ES-I3 (cell line): ENCODE measurements around the gene PHF14.
"Not testable (repeated sequence)": the region's sequence is repeated elsewhere in the genome, so short reads cannot be mapped to it uniquely, and the experiment has no call there.

Experiments used
- H3K36me3 ChIP-seq: 2 replicates; pipeline ENCODE4 v1.6.1; 2013; ENCODE audit warnings: mild to moderate bottlenecking, low read length, control low read depth, moderate library complexity; ENCODE audit not compliant: insufficient read depth
- H3K4me1 ChIP-seq: 2 replicates; pipeline ENCODE4 v1.6.1; 2013; ENCODE audit warnings: mild to moderate bottlenecking, control low read depth, low read length; ENCODE audit not compliant: insufficient read depth
- H3K9ac ChIP-seq: 2 replicates; pipeline ENCODE4 v1.6.1; 2013; ENCODE audit warnings: low read depth, mild to moderate bottlenecking, low read length, moderate library complexity
- H3K9me3 ChIP-seq: 2 replicates; pipeline ENCODE4 v1.6.1; 2013; ENCODE audit warnings: mild to moderate bottlenecking, low read length, moderate library complexity; ENCODE audit not compliant: control insufficient read depth, insufficient read depth

PHF14 gene

DNA sequence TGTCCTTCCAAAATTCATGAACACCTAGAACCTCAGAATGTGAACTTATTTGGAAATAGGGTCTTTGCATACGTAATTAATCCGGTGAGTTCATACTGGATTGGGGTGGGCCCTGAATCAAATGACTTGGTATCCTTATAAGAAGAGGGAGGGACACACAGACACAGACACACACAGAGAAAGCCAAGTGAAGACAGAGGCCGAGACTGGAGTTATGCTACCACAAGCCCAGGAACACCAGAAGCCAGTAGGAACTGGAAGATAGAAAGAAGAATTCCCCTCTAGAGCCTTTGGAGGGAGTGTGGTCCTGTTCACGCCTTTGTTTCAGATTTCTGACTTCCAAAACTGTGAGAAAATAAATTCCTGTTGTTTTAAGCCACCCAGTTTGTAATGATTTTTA lies 17.1 kb upstream of the PHF14 start:
- Histone ChIP-seq H3K36me3 (no peaks in the 10 kb centered on the region), H3K9me3 (peaks cover 2% of the 10 kb centered on the region; the same call in 1 of the 2 replicates), H3K4me1 (no peaks in the 10 kb centered on the region), H3K9ac (no peak overlapping the region)

- H3K36me3 ChIP-seq, H3K4me1 ChIP-seq, H3K9ac ChIP-seq, H3K9me3 ChIP-seq: not testable (repeated sequence)
These were observed 13.4 kb upstream of the PHF14 start for GRCh38 chr7:10960242-10960641.

DNA sequence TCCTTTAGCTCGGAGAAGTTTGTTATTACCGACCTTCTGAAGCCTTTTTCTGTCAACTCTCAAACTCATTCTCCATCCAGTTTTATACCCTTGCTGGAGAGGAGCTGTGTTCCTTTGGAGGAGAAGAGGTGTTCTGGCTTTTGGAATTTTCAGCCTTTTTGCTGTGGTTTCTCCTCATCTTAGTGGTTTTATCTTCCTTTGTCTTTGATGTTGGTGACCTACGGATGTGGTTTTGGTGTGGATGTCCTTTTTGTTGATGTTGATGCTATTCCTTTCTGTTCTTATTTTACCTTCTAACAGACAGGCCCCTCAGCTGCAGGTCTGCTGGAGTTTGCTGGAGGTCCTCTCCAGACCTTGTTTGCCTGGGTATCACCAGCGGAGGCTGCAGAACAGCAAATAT lies 8.7 kb upstream of the PHF14 start:
- not testable (repeated sequence) for H3K4me1 ChIP-seq, H3K36me3 ChIP-seq, H3K9ac ChIP-seq, H3K9me3 ChIP-seq

DNA sequence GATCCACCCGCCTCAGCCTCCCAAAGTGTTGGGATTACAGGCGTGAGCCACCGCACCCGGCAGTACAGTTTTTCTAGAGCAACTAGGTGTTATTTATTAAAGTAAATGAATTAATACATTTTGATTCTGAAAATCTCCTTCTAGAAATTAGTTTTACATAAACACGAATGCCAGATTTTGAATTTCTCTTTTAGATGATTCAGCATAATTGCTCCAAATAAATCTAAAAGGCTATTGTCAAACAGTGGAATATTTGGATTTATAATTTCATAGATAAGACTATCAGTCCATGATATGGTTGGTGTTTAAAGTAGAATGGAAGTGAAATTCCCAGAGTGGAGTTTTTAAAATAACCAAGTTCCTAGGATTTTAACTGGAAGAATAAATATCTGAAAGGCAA lies 1.5 kb upstream of the PHF14 start:
- Histone ChIP-seq H3K36me3 (no peaks in the 10 kb centered on the region), H3K9me3 (no peaks in the 10 kb centered on the region), H3K9ac (no peak overlapping the region; the same call in 1 of the 2 replicates), H3K4me1 (no peaks in the 10 kb centered on the region)

- Histone ChIP-seq H3K4me1 (no peaks in the 10 kb centered on the region), H3K36me3 (peaks cover 4% of the 10 kb centered on the region; the same call in 1 of the 2 replicates), H3K9me3 (no peaks in the 10 kb centered on the region), H3K9ac (peak overlapping the region; percentile 97)
These were observed 555 bp downstream of the PHF14 start for GRCh38 chr7:10973942-10974911.

GRCh38 chr7:10977113-10977512 lies 3.4 kb downstream of the PHF14 start:
- Histone ChIP-seq H3K9ac (no peak overlapping the region), H3K36me3 (peaks cover 4% of the 10 kb centered on the region; the same call in 1 of the 2 replicates), H3K9me3 (no peaks in the 10 kb centered on the region), H3K4me1 (no peaks in the 10 kb centered on the region)

DNA sequence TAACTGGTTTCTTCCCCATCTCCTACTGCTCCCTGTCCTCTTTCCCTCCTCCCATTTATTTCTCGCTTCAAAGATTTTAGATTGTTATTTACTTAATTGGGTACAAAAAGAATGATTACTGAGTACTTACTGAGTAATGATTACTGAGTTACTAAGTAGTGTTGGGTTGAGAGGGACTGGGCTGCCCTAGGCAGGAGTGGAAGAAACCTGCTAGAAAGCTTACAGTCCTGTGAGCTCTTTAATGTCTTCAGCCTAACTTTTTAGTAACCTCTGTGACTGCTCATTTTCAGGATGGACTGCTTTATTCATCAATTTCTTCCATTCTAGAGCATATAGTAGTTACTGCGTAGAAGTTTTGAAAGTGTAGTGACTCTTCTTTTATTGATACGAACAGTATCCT lies 7.6 kb downstream of the PHF14 start:
- Histone ChIP-seq H3K4me1 (no peaks in the 10 kb centered on the region), H3K9ac (no peak overlapping the region), H3K36me3 (peaks cover 9% of the 10 kb centered on the region), H3K9me3 (no peaks in the 10 kb centered on the region)

DNA sequence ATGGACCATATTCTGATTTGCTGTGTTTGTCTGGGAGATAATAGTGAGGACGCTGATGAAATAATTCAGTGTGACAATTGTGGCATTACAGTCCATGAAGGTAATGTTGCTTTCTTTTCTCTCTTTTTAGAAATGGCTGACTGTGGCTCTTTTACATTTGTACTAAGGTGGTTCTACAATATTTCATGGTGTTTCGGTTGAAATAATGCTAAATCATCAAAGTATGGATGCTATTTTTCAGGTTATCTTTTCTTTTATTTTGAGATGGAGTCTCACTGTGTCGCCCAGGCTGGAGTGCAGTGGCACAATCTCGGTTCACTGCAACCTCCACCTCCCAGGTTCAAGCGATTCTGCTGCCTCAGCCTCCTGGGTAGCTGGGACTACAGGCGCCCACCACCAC lies 17.1 kb downstream of the PHF14 start:
- not testable (repeated sequence) for H3K9me3 ChIP-seq, H3K9ac ChIP-seq, H3K4me1 ChIP-seq, H3K36me3 ChIP-seq

DNA sequence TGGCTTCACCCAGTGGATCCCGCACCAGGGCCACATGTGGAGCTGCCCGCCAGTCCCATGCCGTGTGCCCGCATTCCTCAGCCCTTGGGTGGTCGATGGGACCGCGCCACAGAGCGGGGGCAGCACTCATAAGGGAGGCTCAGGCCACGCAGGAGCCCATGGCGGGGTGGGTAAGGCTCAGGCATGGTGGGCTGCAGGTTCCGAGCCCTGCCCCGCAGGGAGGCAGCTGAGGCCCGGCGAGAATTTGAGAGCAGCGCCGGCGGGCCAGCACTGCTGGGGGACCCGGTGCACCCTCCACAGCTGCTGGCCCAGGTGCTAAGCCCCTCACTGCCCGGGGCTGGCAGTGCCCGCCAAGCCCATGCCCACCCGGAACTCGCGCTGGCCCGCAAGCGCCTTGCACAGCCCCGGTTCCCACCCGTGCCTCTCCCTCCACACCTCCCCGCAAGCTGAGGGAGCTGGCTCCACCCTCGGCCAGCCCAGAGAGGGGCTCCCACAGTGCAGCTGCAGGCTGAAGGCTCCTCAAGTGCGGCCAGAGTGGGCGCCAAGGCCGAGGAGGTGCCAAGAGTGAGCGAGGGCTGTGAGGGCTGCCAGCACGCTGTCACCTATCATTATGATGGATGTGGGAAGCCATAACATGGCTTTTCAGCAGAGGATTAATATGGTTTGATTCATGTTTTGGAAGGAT lies 22.0 kb downstream of the PHF14 start:
- H3K4me1 ChIP-seq, H3K9ac ChIP-seq, H3K36me3 ChIP-seq, H3K9me3 ChIP-seq: not testable (repeated sequence)

DNA sequence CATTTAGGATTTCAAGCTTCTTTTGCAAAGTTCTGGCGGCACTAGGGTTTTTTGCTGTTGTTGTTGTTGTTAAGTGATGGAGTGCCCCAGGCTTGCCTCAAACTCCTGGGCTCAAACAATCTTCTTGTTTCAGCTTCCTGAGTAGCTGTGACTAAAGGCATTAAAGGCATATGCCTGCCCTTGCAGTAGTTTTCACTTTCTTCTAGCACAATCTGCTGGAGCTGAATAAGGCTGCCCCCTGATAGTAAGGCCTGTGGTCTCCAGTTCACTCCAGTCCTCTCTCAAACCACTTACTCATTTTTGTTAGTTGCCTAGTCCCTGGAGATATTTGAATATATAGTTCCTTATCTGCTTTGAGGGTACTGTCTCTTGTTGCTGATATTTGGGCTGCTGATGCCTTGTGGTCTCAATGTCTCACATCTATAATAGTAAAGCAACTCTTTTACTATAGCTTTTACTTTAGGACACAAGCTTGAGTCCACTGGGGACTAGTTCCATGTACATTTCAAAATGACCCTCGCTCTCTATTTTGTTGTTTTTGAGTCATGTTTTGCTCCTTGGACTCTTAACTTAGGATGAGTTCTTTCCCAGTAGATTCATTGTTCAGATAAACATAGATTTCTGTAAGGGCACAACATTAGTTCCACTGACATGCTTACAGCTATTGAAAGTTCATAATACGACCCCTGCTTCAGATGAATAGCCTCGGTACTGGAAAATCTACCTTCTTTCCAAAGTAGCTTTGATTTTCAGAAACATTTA lies 25.5 kb downstream of the PHF14 start:
- H3K36me3 ChIP-seq = no peaks in the 10 kb centered on the region; the same call in none of the 2 replicates
- H3K9ac ChIP-seq = no peak overlapping the region
- no peaks in the 10 kb centered on the region for H3K4me1 ChIP-seq
- peaks cover 4% of the 10 kb centered on the region; the same call in 1 of the 2 replicates for H3K9me3 ChIP-seq

DNA sequence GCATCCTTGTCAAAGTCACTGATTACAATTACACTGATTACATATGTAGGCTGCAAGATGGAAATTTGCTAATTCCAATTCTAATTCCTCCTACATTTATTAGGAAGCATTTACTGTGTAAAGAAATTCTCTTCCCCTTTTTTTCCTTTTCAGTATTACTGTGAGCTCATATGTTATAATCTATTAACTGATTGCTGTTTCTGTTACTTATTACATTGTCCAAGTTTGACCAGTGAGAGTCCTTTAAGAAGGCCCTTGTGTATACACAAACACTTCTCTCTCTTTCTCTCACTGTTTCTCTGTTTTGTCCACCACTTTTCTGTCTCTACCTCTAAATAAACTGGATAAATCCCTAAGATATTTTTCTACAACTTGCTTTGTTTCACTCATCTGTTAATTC lies 31.5 kb downstream of the PHF14 start:
- Histone ChIP-seq H3K9me3 (no peaks in the 10 kb centered on the region), H3K36me3 (no peaks in the 10 kb centered on the region), H3K4me1 (no peaks in the 10 kb centered on the region), H3K9ac (no peak overlapping the region)

GRCh38 chr7:11006291-11006690 lies 32.6 kb downstream of the PHF14 start:
- no peaks in the 10 kb centered on the region for H3K9me3 ChIP-seq
- H3K9ac ChIP-seq = no peak overlapping the region
- no peaks in the 10 kb centered on the region for H3K4me1 ChIP-seq
- no peaks in the 10 kb centered on the region for H3K36me3 ChIP-seq

- no peaks in the 10 kb centered on the region for H3K9me3 ChIP-seq
- H3K36me3 ChIP-seq = no peaks in the 10 kb centered on the region
These were observed 36.0 kb downstream of the PHF14 start for GRCh38 chr7:11009631-11010030.

GRCh38 chr7:11021468-11021867 lies 47.8 kb downstream of the PHF14 start:
- Histone ChIP-seq H3K9ac (no peak overlapping the region), H3K4me1 (no peaks in the 10 kb centered on the region), H3K9me3 (no peaks in the 10 kb centered on the region), H3K36me3 (peaks cover 4% of the 10 kb centered on the region; the same call in 1 of the 2 replicates)

More at GRCh38 chr7:11009631-11010030, 36.0 kb downstream of the PHF14 start:
- Histone ChIP-seq H3K9ac (no peak overlapping the region), H3K4me1 (no peaks in the 10 kb centered on the region)
